WTC11 (cell line): ENCODE measurements around the gene ETV3.

Experiments
- CREB1 ChIP-seq: sonication (generic); formaldehyde crosslinking; IDR thresholded peaks from 2 replicates; pipeline ENCODE4 v1.8.0; 2023; ENCODE audit warnings: mild to moderate bottlenecking, missing genetic modification reagents
- FOXJ3 ChIP-seq: sonication (generic); formaldehyde crosslinking; IDR thresholded peaks from 2 replicates; pipeline ENCODE4 v1.9.0; 2021; ENCODE audit warnings: missing genetic modification reagents, mild to moderate bottlenecking, borderline replicate concordance
- MXD4 ChIP-seq: fragments of 250-450 bp; sonication (Bioruptor Pico); IDR thresholded peaks from 2 replicates; pipeline ENCODE4 v1.8.0; 2021; ENCODE audit warnings: mild to moderate bottlenecking, moderate library complexity, borderline replicate concordance
- SOX15 ChIP-seq: fragments of 250-450 bp; sonication (Bioruptor Pico); IDR thresholded peaks from 2 replicates; pipeline ENCODE4 v1.9.0; 2021; ENCODE audit warnings: mild to moderate bottlenecking
- ZNF121 ChIP-seq: sonication (generic); formaldehyde crosslinking; IDR thresholded peaks from 2 replicates; pipeline ENCODE4 v1.8.0; 2023; ENCODE audit warnings: missing genetic modification reagents
- ZNF263 ChIP-seq: sonication (generic); formaldehyde crosslinking; IDR thresholded peaks from 2 replicates; pipeline ENCODE4 v1.8.1; 2022; ENCODE audit warnings: low read depth, mild to moderate bottlenecking, moderate library complexity, missing genetic modification reagents
- TF ChIP-seq, protein P1 (sequence below): fragments of 200-600 bp; IDR thresholded peaks from 2 replicates; pipeline ENCODE4 v1.8.0; 2022; ENCODE audit warnings: antibody characterized with exemption
- TF ChIP-seq, protein P2 (sequence below): sonication (generic); formaldehyde crosslinking; IDR thresholded peaks from 2 replicates; pipeline ENCODE4 v1.8.1; 2023; ENCODE audit warnings: mild to moderate bottlenecking, moderate library complexity, missing genetic modification reagents

DNA sequence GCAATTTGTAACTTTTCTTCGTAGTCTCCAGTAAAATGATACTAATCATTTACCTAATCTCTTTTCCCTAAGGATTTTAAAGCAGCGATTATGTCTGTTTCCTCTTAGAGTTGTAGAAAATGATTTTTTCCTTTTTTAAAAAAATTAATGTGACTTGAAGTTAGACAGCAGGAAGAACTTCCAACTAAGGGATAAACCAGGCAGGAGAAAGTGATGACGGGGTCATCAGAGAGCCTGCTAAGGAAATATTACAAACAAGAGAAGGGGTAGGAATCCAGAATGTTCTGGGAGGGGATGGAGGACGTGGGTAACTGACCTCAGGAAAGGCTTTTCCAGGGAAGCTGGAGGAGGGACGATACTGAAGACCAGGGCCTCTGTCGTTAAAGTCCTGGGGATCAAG, 29.7 kb downstream of the ETV3 start:
- TF ChIP-seq, protein P1, sequence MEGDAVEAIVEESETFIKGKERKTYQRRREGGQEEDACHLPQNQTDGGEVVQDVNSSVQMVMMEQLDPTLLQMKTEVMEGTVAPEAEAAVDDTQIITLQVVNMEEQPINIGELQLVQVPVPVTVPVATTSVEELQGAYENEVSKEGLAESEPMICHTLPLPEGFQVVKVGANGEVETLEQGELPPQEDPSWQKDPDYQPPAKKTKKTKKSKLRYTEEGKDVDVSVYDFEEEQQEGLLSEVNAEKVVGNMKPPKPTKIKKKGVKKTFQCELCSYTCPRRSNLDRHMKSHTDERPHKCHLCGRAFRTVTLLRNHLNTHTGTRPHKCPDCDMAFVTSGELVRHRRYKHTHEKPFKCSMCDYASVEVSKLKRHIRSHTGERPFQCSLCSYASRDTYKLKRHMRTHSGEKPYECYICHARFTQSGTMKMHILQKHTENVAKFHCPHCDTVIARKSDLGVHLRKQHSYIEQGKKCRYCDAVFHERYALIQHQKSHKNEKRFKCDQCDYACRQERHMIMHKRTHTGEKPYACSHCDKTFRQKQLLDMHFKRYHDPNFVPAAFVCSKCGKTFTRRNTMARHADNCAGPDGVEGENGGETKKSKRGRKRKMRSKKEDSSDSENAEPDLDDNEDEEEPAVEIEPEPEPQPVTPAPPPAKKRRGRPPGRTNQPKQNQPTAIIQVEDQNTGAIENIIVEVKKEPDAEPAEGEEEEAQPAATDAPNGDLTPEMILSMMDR, result no peak
- TF ChIP-seq ZNF263 (CRISPR knock-in tag), result no peak
- no peak for TF ChIP-seq SOX15 (CRISPR knock-in tag)
- no peak for TF ChIP-seq ZNF121 (CRISPR knock-in tag)
- TF ChIP-seq, protein P2, sequence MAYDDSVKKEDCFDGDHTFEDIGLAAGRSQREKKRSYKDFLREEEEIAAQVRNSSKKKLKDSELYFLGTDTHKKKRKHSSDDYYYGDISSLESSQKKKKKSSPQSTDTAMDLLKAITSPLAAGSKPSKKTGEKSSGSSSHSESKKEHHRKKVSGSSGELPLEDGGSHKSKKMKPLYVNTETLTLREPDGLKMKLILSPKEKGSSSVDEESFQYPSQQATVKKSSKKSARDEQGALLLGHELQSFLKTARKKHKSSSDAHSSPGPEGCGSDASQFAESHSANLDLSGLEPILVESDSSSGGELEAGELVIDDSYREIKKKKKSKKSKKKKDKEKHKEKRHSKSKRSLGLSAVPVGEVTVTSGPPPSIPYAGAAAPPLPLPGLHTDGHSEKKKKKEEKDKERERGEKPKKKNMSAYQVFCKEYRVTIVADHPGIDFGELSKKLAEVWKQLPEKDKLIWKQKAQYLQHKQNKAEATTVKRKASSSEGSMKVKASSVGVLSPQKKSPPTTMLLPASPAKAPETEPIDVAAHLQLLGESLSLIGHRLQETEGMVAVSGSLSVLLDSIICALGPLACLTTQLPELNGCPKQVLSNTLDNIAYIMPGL (CRISPR knock-in tag), result no peak
- no peak for TF ChIP-seq MXD4 (CRISPR knock-in tag)
- TF ChIP-seq CREB1 (CRISPR knock-in tag), result no peak
- no peak for TF ChIP-seq FOXJ3 (CRISPR knock-in tag)
